CD14-positive monocyte (primary cell): Measurements from ENCODE around the gene RYR3. TPM values are rescaled to one million over a fixed set of nuclear protein-coding genes. Genes with fewer than 3 reads are reported as not detected.

ENCODE experiments used
- DNase-seq, 3 donors: peaks; one replicate each; pipeline ENCODE4 v3.0.0-alpha.2; 2011 to 2022
- H2AFZ ChIP-seq: 2 replicates; pipeline ENCODE4 v1.6.0; 2012; ENCODE audit warnings: mild to moderate bottlenecking, low read depth, low read length, inconsistent platforms; ENCODE audit not compliant: insufficient read depth, poor library complexity, severe bottlenecking
- H3K27ac ChIP-seq, 2 donors: 1 replicate in 1 of 2; 2 replicates in 1 of 2; pipeline ENCODE4 v1.5.1; 2012 to 2013; ENCODE audit warnings: low read length in 2 of 2, control low read depth in 1 of 2, inconsistent platforms in 1 of 2, low read depth in 1 of 2, mild to moderate bottlenecking in 1 of 2
- H3K27me3 ChIP-seq, 2 donors: one replicate each; pipeline versions ENCODE4 v1.6.0 to v1.6.1; 2011 to 2013; ENCODE audit warnings: low read length in 2 of 2; ENCODE audit not compliant: control insufficient read depth in 2 of 2, insufficient read depth in 2 of 2
- H3K36me3 ChIP-seq, 2 donors: replicated peaks in 1 of 2; 1 replicate in 1 of 2; 2 replicates in 1 of 2; pipeline versions ENCODE4 v1.5.1 to v1.6.1; 2012 to 2013; ENCODE audit warnings: low read length in 2 of 2, control low read depth in 1 of 2, inconsistent platforms in 1 of 2, mild to moderate bottlenecking in 1 of 2; ENCODE audit not compliant: insufficient read depth in 2 of 2, control insufficient read depth in 1 of 2
- H3K4me1 ChIP-seq, 2 donors: 1 replicate in 1 of 2; 2 replicates in 1 of 2; pipeline versions ENCODE4 v1.5.1 to v1.6.1; 2012 to 2013; ENCODE audit warnings: low read length in 2 of 2, control low read depth in 1 of 2, inconsistent platforms in 1 of 2, mild to moderate bottlenecking in 1 of 2, moderate library complexity in 1 of 2; ENCODE audit not compliant: insufficient read depth in 2 of 2, control insufficient read depth in 1 of 2
- H3K4me2 ChIP-seq: replicated peaks from 2 replicates; pipeline ENCODE3; 2012; ENCODE audit warnings: low read length, moderate library complexity, mild to moderate bottlenecking; ENCODE audit not compliant: poor library complexity, severe bottlenecking; ENCODE audit errors: extremely low read depth
- H3K4me3 ChIP-seq, 3 experiments: fragments of 200-600 bp in 1 of 3; sonication (generic) in 1 of 3; replicated peaks in 1 of 3; 1 replicate in 2 of 3; 2 replicates in 1 of 3; pipeline ENCODE4 v1.5.1; 2011 to 2013; ENCODE audit warnings: low read length in 3 of 3, mild to moderate bottlenecking in 3 of 3, control low read depth in 2 of 3, low read depth in 2 of 3, inconsistent platforms in 1 of 3, moderate library complexity in 1 of 3
- H3K79me2 ChIP-seq: 2 replicates; pipeline ENCODE4 v1.6.0; 2012; ENCODE audit warnings: mild to moderate bottlenecking, control low read depth, inconsistent platforms, low read length, moderate library complexity; ENCODE audit not compliant: insufficient read depth
- H3K9ac ChIP-seq: 2 replicates; pipeline ENCODE4 v1.6.0; 2017; ENCODE audit warnings: low read length, mild to moderate bottlenecking; ENCODE audit not compliant: insufficient read depth, poor library complexity, severe bottlenecking
- H3K9me3 ChIP-seq, 2 donors: replicated peaks in 1 of 2; 1 replicate in 1 of 2; 2 replicates in 1 of 2; pipeline versions ENCODE4 v1.5.1 to v1.6.1; 2012 to 2013; ENCODE audit warnings: low read length in 2 of 2, control low read depth in 1 of 2; ENCODE audit not compliant: control insufficient read depth in 1 of 2, insufficient read depth in 1 of 2
- H4K20me1 ChIP-seq: 2 replicates; pipeline ENCODE4 v1.6.0; 2012; ENCODE audit warnings: mild to moderate bottlenecking, low read length, control low read depth, moderate library complexity; ENCODE audit not compliant: insufficient read depth
- H3K27ac Mint-ChIP-seq, 7 donors: one replicate each; pipeline ENCODE4 v1.8.0; 2020; ENCODE audit warnings: mild to moderate bottlenecking in 7 of 7, mixed read lengths in 7 of 7, moderate library complexity in 6 of 7, inconsistent platforms in 2 of 7
- H3K27me3 Mint-ChIP-seq, 3 donors: one replicate each; pipeline ENCODE4 v1.8.0; 2021 to 2022; ENCODE audit warnings: low read depth in 3 of 3, mild to moderate bottlenecking in 3 of 3, mixed read lengths in 3 of 3, moderate library complexity in 3 of 3, inconsistent platforms in 1 of 3
- H3K36me3 Mint-ChIP-seq, 2 donors: one replicate each; pipeline ENCODE4 v1.8.0; 2020; ENCODE audit warnings: mixed read lengths in 2 of 2, inconsistent platforms in 1 of 2, mild to moderate bottlenecking in 1 of 2
- H3K4me1 Mint-ChIP-seq: one replicate; pipeline ENCODE4 v1.8.0; 2020; ENCODE audit warnings: mild to moderate bottlenecking, mixed read lengths
- H3K4me3 Mint-ChIP-seq, 2 donors: one replicate each; pipeline ENCODE4 v1.8.0; 2020; ENCODE audit warnings: mild to moderate bottlenecking in 2 of 2, mixed read lengths in 2 of 2, moderate library complexity in 1 of 2
- H3K9me3 Mint-ChIP-seq, 7 donors: one replicate each; pipeline ENCODE4 v1.8.0; 2020 to 2022; ENCODE audit warnings: mixed read lengths in 7 of 7, mild to moderate bottlenecking in 6 of 7, moderate library complexity in 6 of 7, inconsistent platforms in 2 of 7
- CTCF ChIP-seq: fragments of 200-600 bp; IDR thresholded peaks from one replicate; pipeline ENCODE4 v1.8.0; 2022; ENCODE audit warnings: antibody characterized with exemption, mild to moderate bottlenecking
- WGBS: methylation state at CpG from one replicate; pipeline ENCODE4 v1.1.5; 2013; ENCODE audit warnings: missing lambda C conversion rate; ENCODE audit not compliant: insufficient coverage; 5-methylcytosine and 5-hydroxymethylcytosine counted together
- intact Hi-C, 2 donors: fragments of 100-400 bp; cut with micrococcal nuclease; formaldehyde crosslinking; loops; one replicate each; pipeline versions ENCODE4 v1.15.0 to v1.15.1; 2023
- polyA plus RNA-seq, 3 donors: library from polyadenylated mRNA; depleted of rRNA in 1 of 3; unstranded in 2 of 3; stranded (reverse) in 1 of 3; fragments of 300-500 nt in 2 of 3; fragments of >200 nt in 1 of 3; fragmentation: Illumina TruSeq in 2 of 3; gene quantifications; 1 replicate in 2 of 3; 2 replicates in 1 of 3; pipeline ENCODE4 v1.2.3, GENCODE V29; 2012 to 2021

The RYR3 gene
- polyA plus RNA-seq, 3 donors, result not detected

- H3K4me1 Mint-ChIP-seq, result no peaks in the 10 kb centered on the region
- no peak overlapping the region for H3K27ac Mint-ChIP-seq
- no peaks in the 10 kb centered on the region for H3K36me3 ChIP-seq
- no peak overlapping the region for H3K9ac ChIP-seq
- intact Hi-C loops, result no loop called here
- peaks cover 11 to 17% (median 14%) of the 10 kb centered on the region in 3 donors for H3K27me3 Mint-ChIP-seq
- H2AFZ ChIP-seq, result no peak overlapping the region
- H3K79me2 ChIP-seq, result no peaks in the 10 kb centered on the region
- no peak overlapping the region for H3K27ac ChIP-seq
- no peak overlapping the region for H3K4me3 Mint-ChIP-seq
- H3K36me3 Mint-ChIP-seq, result no peaks in the 10 kb centered on the region
- H4K20me1 ChIP-seq, result no peaks in the 10 kb centered on the region
- H3K9me3 ChIP-seq, result no peaks in the 10 kb centered on the region
- H3K27me3 ChIP-seq, result peaks cover 0 to 9% of the 10 kb centered on the region in 2 donors
- H3K4me2 ChIP-seq, result no peak overlapping the region
- H3K4me3 ChIP-seq, result no peak overlapping the region
- DNase-seq, result no peak
- peaks cover 0 to 5% (median 0%) of the 10 kb centered on the region in 7 donors for H3K9me3 Mint-ChIP-seq
- no peak for TF ChIP-seq CTCF
- H3K4me1 ChIP-seq, result no peaks in the 10 kb centered on the region
- 94% methylated on average over 2 of the region's 7 CpGs for WGBS
Measured at GRCh38 chr15:33454346-33454745, 143.6 kb downstream of the RYR3 start.

- Histone ChIP-seq H3K4me3 (no peak overlapping the region), H3K4me2 (no peak overlapping the region), H3K79me2 (no peaks in the 10 kb centered on the region), H3K36me3 (no peaks in the 10 kb centered on the region), H2AFZ (no peak overlapping the region), H3K9me3 (no peaks in the 10 kb centered on the region), H3K4me1 (no peaks in the 10 kb centered on the region), H3K27ac (no peak overlapping the region), H3K9ac (no peak overlapping the region), H4K20me1 (no peaks in the 10 kb centered on the region), H3K27me3 (peaks cover 0 to 4% of the 10 kb centered on the region in 2 donors)
- Mint-ChIP-seq H3K36me3 (no peaks in the 10 kb centered on the region), H3K9me3 (peaks cover 0 to 5% (median 0%) of the 10 kb centered on the region in 7 donors), H3K4me3 (no peak overlapping the region), H3K27me3 (peaks cover 7 to 14% (median 11%) of the 10 kb centered on the region in 3 donors), H3K4me1 (no peaks in the 10 kb centered on the region), H3K27ac (no peak overlapping the region)
- 80% methylated on average over 4 of the region's 4 CpGs for WGBS
- no peak for DNase-seq
- intact Hi-C loops, result no loop called here
- no peak for TF ChIP-seq CTCF
Measured at GRCh38 chr15:33454996-33455395, 144.2 kb downstream of the RYR3 start.
